Lower leg skin (tissue), 4 donors: Measurements from ENCODE around the gene FLNB. TPM values are rescaled to one million over a fixed set of nuclear protein-coding genes. Genes with fewer than 3 reads are reported as not detected.

ENCODE experiments used
- DNase-seq, 2 donors: peaks; one replicate each; pipeline ENCODE4 v3.0.0-alpha.2; 2019; ENCODE audit warnings: low spot score in 2 of 2
- H3K4me3 ChIP-seq: fragments of 200-600 bp; sonication (generic); 2 replicates; pipeline ENCODE4 v1.5.1; 2017; ENCODE audit warnings: mild to moderate bottlenecking, low read depth; ENCODE audit not compliant: poor library complexity, severe bottlenecking
- CTCF ChIP-seq, 3 donors: fragments of 450-650 bp; IDR thresholded peaks; one replicate each; pipeline ENCODE4 v1.5.1; 2016; ENCODE audit warnings: antibody characterized with exemption in 3 of 3, mild to moderate bottlenecking in 3 of 3, moderate library complexity in 2 of 3
- POLR2A ChIP-seq, 2 donors: fragments of 450-650 bp; IDR thresholded peaks; one replicate each; pipeline ENCODE4 v1.6.1; 2016 to 2017; ENCODE audit warnings: antibody characterized with exemption in 2 of 2, mild to moderate bottlenecking in 1 of 2, moderate library complexity in 1 of 2
- WGBS, 2 donors: methylation state at CpG; one replicate each; pipeline ENCODE4 v1.1.5; 2018; 5-methylcytosine and 5-hydroxymethylcytosine counted together
- intact Hi-C: fragments of 100-400 bp; cut with DNase I; formaldehyde crosslinking; loops from one replicate; pipeline ENCODE4 v1.15.0; 2023; ENCODE audit warnings: low total_unique reads
- total RNA-seq, 4 donors: library from RNA; depleted of rRNA; stranded (reverse); fragments of >200 nt; gene quantifications; one replicate each; pipeline ENCODE4 v1.1.0, GENCODE V29; 2016

Gene FLNB
- total RNA-seq, 4 donors from 2014 or later: 108 to 155 (median 128) TPM

- TF ChIP-seq CTCF (IDR thresholded peaks at IDR 0.05): no peak
- no peak for TF ChIP-seq POLR2A (IDR thresholded peaks at IDR 0.05)
- intact Hi-C loops: no loop called here
- H3K4me3 ChIP-seq: no peak overlapping the region
- 63 to 82% methylated on average over 5 of the region's 5 CpGs for WGBS, 2 donors
- no peak for DNase-seq
These were observed 46.3 kb upstream of the FLNB start for GRCh38 chr3:57961828-57962447.

GRCh38 chr3:57962448-57962834 lies 45.8 kb upstream of the FLNB start:
- no peak overlapping the region for H3K4me3 ChIP-seq
- intact Hi-C loops: no loop called here
- TF ChIP-seq CTCF (IDR thresholded peaks at IDR 0.05) (no peak), POLR2A (IDR thresholded peaks at IDR 0.05) (no peak)
- DNase-seq: no peak
- WGBS, 2 donors: 88 to 92% methylated on average over 6 of the region's 6 CpGs

GRCh38 chr3:57963811-57964346 lies 44.3 kb upstream of the FLNB start:
- DNase-seq: no peak
- H3K4me3 ChIP-seq: no peak overlapping the region
- no peak for TF ChIP-seq CTCF (IDR thresholded peaks at IDR 0.05)
- no peak for TF ChIP-seq POLR2A (IDR thresholded peaks at IDR 0.05)
- WGBS, 2 donors: 41 to 45% methylated on average over 7 of the region's 7 CpGs
- intact Hi-C loops: no loop called here

GRCh38 chr3:57966829-57967228 lies 41.4 kb upstream of the FLNB start:
- no peak for DNase-seq
- intact Hi-C loops: no loop called here

GRCh38 chr3:57967590-57967989 lies 40.6 kb upstream of the FLNB start:
- WGBS, 2 donors: 72 to 75% methylated on average over 9 of the region's 9 CpGs
- intact Hi-C loops: no loop called here

More at GRCh38 chr3:57966829-57967228, 41.4 kb upstream of the FLNB start:
- no peak for TF ChIP-seq POLR2A (IDR thresholded peaks at IDR 0.05)
- no peak for TF ChIP-seq CTCF (IDR thresholded peaks at IDR 0.05)
- H3K4me3 ChIP-seq: no peak overlapping the region
- WGBS, 2 donors: 36 to 38% methylated on average over 4 of the region's 4 CpGs

More at GRCh38 chr3:57967590-57967989, 40.6 kb upstream of the FLNB start:
- no peak overlapping the region for H3K4me3 ChIP-seq
- TF ChIP-seq POLR2A (IDR thresholded peaks at IDR 0.05): no peak
- TF ChIP-seq CTCF (IDR thresholded peaks at IDR 0.05): no peak
- DNase-seq: no peak
